Measurements from ENCODE around the gene OR52B6.

DNA sequence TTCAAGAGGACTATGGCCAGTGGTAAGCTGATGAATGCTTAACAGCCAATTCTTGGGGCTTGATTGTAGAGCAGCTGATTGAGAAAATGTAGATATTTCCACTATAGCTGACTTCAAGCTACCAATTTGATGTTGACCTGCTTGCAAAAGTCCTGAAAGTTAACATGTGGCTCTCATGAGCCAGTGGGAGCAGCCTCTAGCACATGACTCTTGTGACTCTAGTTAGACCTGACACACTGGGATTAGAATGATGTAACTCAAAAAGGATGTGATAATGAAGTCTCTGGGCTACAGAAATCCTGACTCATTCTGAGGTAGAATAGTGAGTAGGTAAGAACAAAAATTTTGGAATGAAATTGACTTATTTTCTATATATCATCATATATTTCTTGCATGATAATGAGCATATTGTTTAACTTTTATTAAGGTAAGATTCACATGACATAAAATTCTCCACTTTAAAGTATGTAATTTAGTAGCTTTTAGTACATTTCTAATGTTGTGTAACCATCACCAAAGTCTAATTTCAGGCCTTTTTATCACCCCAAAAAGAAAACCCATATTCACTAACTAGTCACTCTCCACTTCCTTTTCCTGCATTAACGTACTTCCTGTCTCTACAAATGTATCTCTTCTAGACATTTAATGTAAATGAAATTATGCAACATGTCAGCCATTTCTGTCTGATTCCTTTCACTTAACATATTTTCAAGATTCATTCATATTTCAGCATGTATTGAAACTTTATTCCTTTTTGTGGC, 16.2 kb upstream of the OR52B6 start:
- no peak for TF ChIP-seq ZFP3 (CRISPR knock-in tag; IDR thresholded peaks at IDR 0.05)
- no peak for TF ChIP-seq PPARA (CRISPR knock-in tag; IDR thresholded peaks at IDR 0.05; ENCODE audit: borderline replicate concordance)
- TF ChIP-seq, protein P1, sequence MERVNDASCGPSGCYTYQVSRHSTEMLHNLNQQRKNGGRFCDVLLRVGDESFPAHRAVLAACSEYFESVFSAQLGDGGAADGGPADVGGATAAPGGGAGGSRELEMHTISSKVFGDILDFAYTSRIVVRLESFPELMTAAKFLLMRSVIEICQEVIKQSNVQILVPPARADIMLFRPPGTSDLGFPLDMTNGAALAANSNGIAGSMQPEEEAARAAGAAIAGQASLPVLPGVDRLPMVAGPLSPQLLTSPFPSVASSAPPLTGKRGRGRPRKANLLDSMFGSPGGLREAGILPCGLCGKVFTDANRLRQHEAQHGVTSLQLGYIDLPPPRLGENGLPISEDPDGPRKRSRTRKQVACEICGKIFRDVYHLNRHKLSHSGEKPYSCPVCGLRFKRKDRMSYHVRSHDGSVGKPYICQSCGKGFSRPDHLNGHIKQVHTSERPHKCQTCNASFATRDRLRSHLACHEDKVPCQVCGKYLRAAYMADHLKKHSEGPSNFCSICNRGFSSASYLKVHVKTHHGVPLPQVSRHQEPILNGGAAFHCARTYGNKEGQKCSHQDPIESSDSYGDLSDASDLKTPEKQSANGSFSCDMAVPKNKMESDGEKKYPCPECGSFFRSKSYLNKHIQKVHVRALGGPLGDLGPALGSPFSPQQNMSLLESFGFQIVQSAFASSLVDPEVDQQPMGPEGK (CRISPR knock-in tag; IDR thresholded peaks at IDR 0.05; ENCODE audit: borderline replicate concordance): no peak
- no peak for TF ChIP-seq GLIS3 (CRISPR knock-in tag; IDR thresholded peaks at IDR 0.05)
- TF ChIP-seq ZC3H10 (CRISPR knock-in tag; IDR thresholded peaks at IDR 0.05): no peak
